Neuronal stem cell (in vitro differentiated cells): ENCODE measurements around the gene KDM4C.

Source experiments
- DNase-seq: peaks from one replicate; pipeline ENCODE4 v3.0.0-alpha.2; 2013; ENCODE audit warnings: low spot score
- H2AFZ ChIP-seq: one replicate; pipeline ENCODE4 v1.6.1; 2013; ENCODE audit warnings: mild to moderate bottlenecking, low read length, inconsistent platforms
- H2AK5ac ChIP-seq: 2 replicates; pipeline ENCODE4 v1.6.1; 2013; ENCODE audit warnings: low read depth, mild to moderate bottlenecking, inconsistent platforms, low read length, moderate library complexity, mixed read lengths
- H2BK120ac ChIP-seq: 2 replicates; pipeline ENCODE4 v1.6.1; 2013; ENCODE audit warnings: low read depth, mild to moderate bottlenecking, inconsistent platforms, low read length, moderate library complexity, mixed read lengths
- H2BK12ac ChIP-seq: one replicate; pipeline ENCODE4 v1.6.1; 2013; ENCODE audit warnings: low read length, inconsistent platforms
- H2BK15ac ChIP-seq: 2 replicates; pipeline ENCODE4 v1.6.1; 2013; ENCODE audit warnings: mild to moderate bottlenecking, low read length, inconsistent platforms, mixed read lengths
- H2BK5ac ChIP-seq: one replicate; pipeline ENCODE4 v1.6.1; 2013; ENCODE audit warnings: inconsistent platforms, mild to moderate bottlenecking, low read length, moderate library complexity
- H3K14ac ChIP-seq: one replicate; pipeline ENCODE4 v1.6.1; 2013; ENCODE audit warnings: low read length, inconsistent platforms
- H3K18ac ChIP-seq: 2 replicates; pipeline ENCODE4 v1.6.1; 2013; ENCODE audit warnings: low read length, inconsistent platforms
- H3K23ac ChIP-seq: 2 replicates; pipeline ENCODE4 v1.6.1; 2013; ENCODE audit warnings: low read depth, mild to moderate bottlenecking, mixed read lengths, low read length, inconsistent platforms; ENCODE audit not compliant: poor library complexity
- H3K27ac ChIP-seq: replicated peaks from 3 replicates; pipeline ENCODE4 v1.5.1; 2013; ENCODE audit warnings: low read length, inconsistent platforms
- H3K27me3 ChIP-seq, 3 experiments: 2 replicates each; pipeline ENCODE4 v1.6.1; 2013; ENCODE audit warnings: low read length in 3 of 3, mild to moderate bottlenecking in 2 of 3, inconsistent platforms in 1 of 3, low read depth in 1 of 3, mixed read lengths in 1 of 3, moderate library complexity in 1 of 3; ENCODE audit not compliant: control insufficient read depth in 3 of 3, insufficient read depth in 3 of 3
- H3K36me3 ChIP-seq, 2 donors: replicated peaks in 1 of 2; 2 replicates each; pipeline ENCODE4 v1.6.1; 2013; ENCODE audit warnings: low read length in 2 of 2; ENCODE audit not compliant: control insufficient read depth in 2 of 2, insufficient read depth in 2 of 2
- H3K4ac ChIP-seq: 2 replicates; pipeline ENCODE4 v1.6.1; 2013; ENCODE audit warnings: inconsistent platforms, mild to moderate bottlenecking, low read length, moderate library complexity
- H3K4me1 ChIP-seq, 2 donors: 1 replicate in 1 of 2; 2 replicates in 1 of 2; pipeline ENCODE4 v1.6.1; 2013; ENCODE audit warnings: low read length in 2 of 2, low read depth in 1 of 2; ENCODE audit not compliant: control insufficient read depth in 2 of 2, insufficient read depth in 1 of 2
- H3K4me2 ChIP-seq: one replicate; pipeline ENCODE4 v1.6.1; 2013; ENCODE audit warnings: mild to moderate bottlenecking, low read length, inconsistent platforms; ENCODE audit not compliant: insufficient read depth, poor library complexity, severe bottlenecking
- H3K4me3 ChIP-seq, 2 donors: 2 replicates each; pipeline ENCODE4 v1.5.1; 2013; ENCODE audit warnings: low read length in 2 of 2, mild to moderate bottlenecking in 2 of 2, inconsistent platforms in 1 of 2, moderate library complexity in 1 of 2
- H3K79me1 ChIP-seq: one replicate; pipeline ENCODE4 v1.6.1; 2013; ENCODE audit warnings: low read depth, mild to moderate bottlenecking, inconsistent platforms, low read length, moderate library complexity
- H3K9ac ChIP-seq: one replicate; pipeline ENCODE4 v1.6.1; 2013; ENCODE audit warnings: mild to moderate bottlenecking, low read depth, low read length, inconsistent platforms; ENCODE audit not compliant: poor library complexity
- H3K9me3 ChIP-seq, 2 donors: replicated peaks in 1 of 2; 2 replicates each; pipeline versions ENCODE3 to v1.6.1; 2013; ENCODE audit warnings: low read length in 2 of 2, mild to moderate bottlenecking in 2 of 2, inconsistent platforms in 1 of 2, low read depth in 1 of 2, mixed read lengths in 1 of 2, moderate library complexity in 1 of 2; ENCODE audit not compliant: control insufficient read depth in 2 of 2, insufficient read depth in 1 of 2
- H4K8ac ChIP-seq: one replicate; pipeline ENCODE4 v1.6.1; 2013; ENCODE audit warnings: low read depth, mild to moderate bottlenecking, inconsistent platforms, low read length, moderate library complexity
- H4K91ac ChIP-seq: one replicate; pipeline ENCODE4 v1.6.1; 2013; ENCODE audit warnings: low read length, low read depth, mild to moderate bottlenecking, inconsistent platforms; ENCODE audit not compliant: poor library complexity
- WGBS, 2 donors: extraction: QIAGEN DNeasy Blood & Tissue Kit; methylation state at CpG; one replicate each; pipeline ENCODE4 v1.1.7; 2013; ENCODE audit warnings: missing lambda C conversion rate in 2 of 2, mixed read lengths in 1 of 2; ENCODE audit not compliant: insufficient read length in 2 of 2, insufficient replicate concordance in 1 of 2; ENCODE audit errors: extremely low coverage in 2 of 2; 5-methylcytosine and 5-hydroxymethylcytosine counted together

Gene KDM4C

GRCh38 chr9:7067169-7067568 lies 309.4 kb downstream of the KDM4C start:
- Histone ChIP-seq H4K91ac (no peak overlapping the region), H3K79me1 (no peaks in the 10 kb centered on the region), H3K27me3 (no peaks in the 10 kb centered on the region), H3K4me1 (no peaks in the 10 kb centered on the region), H2AK5ac (no peak overlapping the region), H2AFZ (no peak overlapping the region), H3K18ac (no peak overlapping the region), H3K4ac (no peak overlapping the region), H3K4me3 (no peak overlapping the region), H3K9ac (no peak overlapping the region), H3K23ac (no peak overlapping the region), H2BK12ac (no peak overlapping the region), H3K9me3 (peaks cover 0 to 2% of the 10 kb centered on the region in 2 donors), H2BK5ac (no peak overlapping the region), H3K4me2 (no peak overlapping the region), H3K14ac (no peak overlapping the region), H4K8ac (no peak overlapping the region), H2BK120ac (no peak overlapping the region), H2BK15ac (no peak overlapping the region), H3K27ac (no peak overlapping the region), H3K36me3 (no peaks in the 10 kb centered on the region)
- no CpG with 5 or more reads among the region's 4 CpGs for WGBS, 2 donors
- no peak for DNase-seq

GRCh38 chr9:7071916-7072315 lies 314.1 kb downstream of the KDM4C start:
- H2AK5ac ChIP-seq, result no peak overlapping the region
- no peak overlapping the region for H4K91ac ChIP-seq
- H2BK15ac ChIP-seq, result no peak overlapping the region
- H4K8ac ChIP-seq, result no peak overlapping the region
- H3K4ac ChIP-seq, result no peak overlapping the region
- H3K9ac ChIP-seq, result no peak overlapping the region
- H2AFZ ChIP-seq, result no peak overlapping the region
- peaks cover 0 to 2% of the 10 kb centered on the region in 2 donors for H3K9me3 ChIP-seq
- H3K36me3 ChIP-seq, result no peaks in the 10 kb centered on the region
- H3K23ac ChIP-seq, result no peak overlapping the region
- H3K27me3 ChIP-seq, result no peaks in the 10 kb centered on the region
- no peak overlapping the region for H2BK12ac ChIP-seq
- no CpG with 5 or more reads among the region's 1 CpG for WGBS, 2 donors
- no peak overlapping the region for H2BK120ac ChIP-seq
- H3K27ac ChIP-seq, result no peak overlapping the region
- DNase-seq, result no peak
- H3K14ac ChIP-seq, result no peak overlapping the region
- no peaks in the 10 kb centered on the region for H3K4me1 ChIP-seq
- no peak overlapping the region for H3K18ac ChIP-seq
- no peak overlapping the region for H3K4me2 ChIP-seq
- no peak overlapping the region for H2BK5ac ChIP-seq
- no peaks in the 10 kb centered on the region for H3K79me1 ChIP-seq
- H3K4me3 ChIP-seq, result no peak overlapping the region

- no peak overlapping the region for H2BK120ac ChIP-seq
- H3K4ac ChIP-seq, result no peak overlapping the region
- no peaks in the 10 kb centered on the region for H3K4me1 ChIP-seq
- no peak overlapping the region for H3K18ac ChIP-seq
- H4K91ac ChIP-seq, result no peak overlapping the region
- H3K9ac ChIP-seq, result no peak overlapping the region
- H3K23ac ChIP-seq, result no peak overlapping the region
- no peak overlapping the region for H2BK15ac ChIP-seq
- H3K27ac ChIP-seq, result no peak overlapping the region
- no peak overlapping the region for H3K4me2 ChIP-seq
- H3K36me3 ChIP-seq, result no peaks in the 10 kb centered on the region
- H3K9me3 ChIP-seq, result peaks cover 0 to 2% of the 10 kb centered on the region in 2 donors
- H4K8ac ChIP-seq, result no peak overlapping the region
- WGBS, 2 donors, result no CpG with 5 or more reads among the region's 2 CpGs
- no peak for DNase-seq
- H3K79me1 ChIP-seq, result no peaks in the 10 kb centered on the region
- no peaks in the 10 kb centered on the region for H3K27me3 ChIP-seq
- no peak overlapping the region for H3K4me3 ChIP-seq
- no peak overlapping the region for H2BK5ac ChIP-seq
- H3K14ac ChIP-seq, result no peak overlapping the region
- no peak overlapping the region for H2AFZ ChIP-seq
- H2AK5ac ChIP-seq, result no peak overlapping the region
- no peak overlapping the region for H2BK12ac ChIP-seq
Observed at GRCh38 chr9:7073706-7074105, 315.9 kb downstream of the KDM4C start.

DNA sequence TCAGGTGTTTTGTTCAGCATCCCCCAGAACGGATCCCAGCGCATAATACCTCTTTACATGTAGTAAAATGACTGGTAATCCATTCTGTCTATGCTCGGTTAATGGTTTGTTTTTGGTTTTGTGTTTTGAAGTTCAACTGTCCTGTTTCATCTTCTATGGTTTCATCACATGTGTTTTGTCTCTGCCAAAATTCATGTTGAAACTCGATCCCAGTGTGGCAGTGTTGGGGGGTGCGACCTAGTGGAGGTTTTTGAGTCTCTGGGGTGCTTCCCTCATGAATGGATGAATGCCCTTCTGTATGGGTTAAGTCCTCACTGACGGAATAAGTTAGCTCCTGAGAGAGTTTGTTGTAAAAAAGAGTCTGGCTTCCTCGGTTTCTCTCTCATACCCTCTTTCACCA lies 317.4 kb downstream of the KDM4C start:
- WGBS, 2 donors, result no CpG with 5 or more reads among the region's 7 CpGs
- Histone ChIP-seq H2AK5ac (no peak overlapping the region), H3K14ac (no peak overlapping the region), H2AFZ (no peak overlapping the region), H3K79me1 (no peaks in the 10 kb centered on the region), H3K36me3 (no peaks in the 10 kb centered on the region), H4K8ac (no peak overlapping the region), H3K9ac (no peak overlapping the region), H3K27me3 (no peaks in the 10 kb centered on the region), H3K27ac (no peak overlapping the region), H2BK120ac (no peak overlapping the region), H2BK5ac (no peak overlapping the region), H3K4me2 (no peak overlapping the region), H2BK15ac (no peak overlapping the region), H4K91ac (no peak overlapping the region), H3K18ac (no peak overlapping the region), H3K9me3 (peaks cover 0 to 2% of the 10 kb centered on the region in 2 donors), H3K4ac (no peak overlapping the region), H2BK12ac (no peak overlapping the region), H3K4me1 (no peaks in the 10 kb centered on the region), H3K23ac (no peak overlapping the region), H3K4me3 (no peak overlapping the region)
- no peak for DNase-seq
